Stimulated activated CD4-positive, alpha-beta T cell treated with anti-CD3 and anti-CD28 coated beads, Interleukin-12 subunit alpha, Interleukin-12 subunit beta, amount 100 ng/mL, for 4 hours (primary cell): Measurements from ENCODE around the gene ITGAD.

Experiments used
- DNase-seq: peaks from one replicate; pipeline ENCODE4 v3.0.0-alpha.2; 2020

Gene ITGAD

GRCh38 chr16:31461201-31461920 lies 68.2 kb downstream of the ITGAD start:
- no peak for DNase-seq

DNA sequence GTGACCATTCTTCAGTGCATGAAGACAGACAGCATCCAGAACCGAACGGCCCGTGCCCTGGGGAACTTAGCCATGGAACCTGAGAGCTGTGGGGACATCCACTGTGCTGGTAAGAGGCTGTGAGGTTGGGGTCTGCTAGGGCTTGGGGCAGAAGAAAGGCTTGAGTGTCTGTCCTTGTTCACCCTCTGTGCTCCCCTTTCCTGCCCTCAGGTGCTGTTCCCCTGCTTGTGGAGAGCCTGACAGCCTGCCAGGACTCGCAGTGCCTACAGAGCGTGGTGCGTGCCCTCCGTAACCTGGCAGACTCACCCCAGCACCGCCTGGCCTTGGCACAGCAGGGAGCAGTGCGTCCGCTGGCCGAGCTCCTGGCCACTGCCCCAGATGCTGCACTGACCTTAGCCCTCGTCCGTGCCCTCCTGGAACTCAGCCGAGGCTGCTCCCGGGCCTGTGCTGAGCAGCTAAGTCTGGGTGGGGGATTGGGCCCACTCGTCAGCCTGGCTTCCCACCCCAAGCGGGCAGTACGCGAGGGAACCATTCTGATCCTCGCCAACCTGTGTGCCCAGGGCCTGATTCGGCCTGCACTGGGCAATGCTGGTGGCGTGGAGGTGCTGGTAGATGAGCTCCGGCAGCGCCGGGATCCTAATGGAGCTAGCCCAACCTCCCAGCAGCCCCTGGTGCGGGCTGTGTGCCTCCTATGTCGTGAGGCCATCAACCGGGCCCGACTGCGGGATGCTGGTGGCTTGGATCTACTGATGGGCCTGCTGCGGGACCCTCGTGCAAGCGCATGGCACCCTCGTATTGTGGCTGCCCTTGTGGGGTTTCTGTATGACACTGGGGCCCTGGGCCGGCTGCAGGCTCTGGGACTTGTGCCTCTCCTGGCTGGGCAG lies 69.0 kb downstream of the ITGAD start:
- no peak for DNase-seq

DNA sequence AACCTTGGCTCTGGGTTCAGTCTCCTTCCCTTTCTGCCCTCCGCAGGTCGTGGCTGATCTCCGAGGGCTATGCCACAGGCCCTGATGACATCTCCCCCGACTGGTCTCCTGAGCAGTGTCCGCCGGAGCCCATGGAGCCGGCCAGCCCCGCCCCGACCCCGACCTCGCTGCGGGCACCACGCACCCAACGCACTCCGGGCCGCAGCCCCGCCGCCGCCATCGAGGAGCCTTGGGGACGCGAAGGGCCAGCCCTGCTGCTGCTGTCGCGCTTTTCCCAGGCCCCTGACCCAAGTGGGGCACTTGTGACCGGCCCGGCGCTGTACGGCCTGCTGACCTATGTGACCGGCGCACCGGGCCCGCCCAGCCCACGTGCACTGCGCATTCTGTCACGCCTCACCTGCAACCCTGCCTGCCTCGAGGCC lies 71.2 kb downstream of the ITGAD start:
- no peak for DNase-seq

GRCh38 chr16:31464781-31465260 lies 71.7 kb downstream of the ITGAD start:
- DNase-seq: no peak

DNA sequence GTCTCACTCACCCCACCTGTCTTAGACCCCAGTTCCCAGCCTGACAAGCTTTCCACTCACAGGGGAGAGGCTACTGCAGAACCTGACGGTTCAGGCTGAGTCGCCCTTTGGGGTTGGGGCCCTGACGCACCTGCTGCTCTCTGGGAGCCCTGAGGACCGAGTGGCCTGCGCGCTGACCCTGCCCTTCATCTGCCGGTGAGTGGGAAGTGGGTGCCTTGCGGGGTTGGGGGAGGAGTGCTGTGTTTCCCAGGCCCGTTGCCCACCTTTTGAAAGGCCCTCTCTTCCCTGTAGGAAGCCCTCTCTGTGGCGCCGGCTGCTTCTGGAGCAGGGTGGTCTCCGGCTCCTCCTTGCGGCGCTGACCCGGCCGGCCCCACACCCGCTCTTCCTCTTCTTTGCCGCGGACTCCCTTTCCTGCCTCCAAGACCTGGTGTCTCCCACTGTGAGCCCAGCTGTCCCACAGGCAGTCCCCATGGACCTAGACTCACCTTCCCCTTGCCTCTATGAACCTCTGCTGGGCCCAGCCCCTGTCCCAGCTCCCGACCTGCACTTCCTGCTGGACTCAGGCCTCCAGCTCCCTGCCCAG lies 72.7 kb downstream of the ITGAD start:
- no peak for DNase-seq

- no peak for DNase-seq
Measured at GRCh38 chr16:31466381-31466841, 73.3 kb downstream of the ITGAD start.

GRCh38 chr16:31467151-31467773 lies 74.1 kb downstream of the ITGAD start:
- DNase-seq: no peak

GRCh38 chr16:31467858-31468257 lies 74.7 kb downstream of the ITGAD start:
- no peak for DNase-seq

DNA sequence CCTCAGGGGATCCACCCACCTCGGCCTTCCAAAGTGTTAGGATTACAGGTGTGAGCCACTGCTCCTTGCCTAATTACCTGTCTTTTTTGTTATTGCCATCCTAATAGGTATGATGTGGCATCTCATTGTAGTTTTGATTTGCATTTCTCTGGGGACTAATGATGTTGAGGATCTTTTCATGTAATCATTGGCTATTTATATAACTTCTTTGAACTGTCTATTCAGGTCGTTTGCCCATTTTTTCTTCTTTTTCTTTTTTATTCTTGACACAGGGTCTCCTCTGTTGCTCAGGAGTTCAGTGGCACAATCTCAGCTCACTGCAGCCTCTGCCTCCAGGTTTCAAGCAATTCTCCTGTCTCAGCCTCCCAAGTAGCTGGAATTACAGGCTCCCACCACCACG lies 77.5 kb downstream of the ITGAD start:
- DNase-seq: no peak

- DNase-seq: no peak
Measured at GRCh38 chr16:31471241-31471874, 78.2 kb downstream of the ITGAD start.

DNA sequence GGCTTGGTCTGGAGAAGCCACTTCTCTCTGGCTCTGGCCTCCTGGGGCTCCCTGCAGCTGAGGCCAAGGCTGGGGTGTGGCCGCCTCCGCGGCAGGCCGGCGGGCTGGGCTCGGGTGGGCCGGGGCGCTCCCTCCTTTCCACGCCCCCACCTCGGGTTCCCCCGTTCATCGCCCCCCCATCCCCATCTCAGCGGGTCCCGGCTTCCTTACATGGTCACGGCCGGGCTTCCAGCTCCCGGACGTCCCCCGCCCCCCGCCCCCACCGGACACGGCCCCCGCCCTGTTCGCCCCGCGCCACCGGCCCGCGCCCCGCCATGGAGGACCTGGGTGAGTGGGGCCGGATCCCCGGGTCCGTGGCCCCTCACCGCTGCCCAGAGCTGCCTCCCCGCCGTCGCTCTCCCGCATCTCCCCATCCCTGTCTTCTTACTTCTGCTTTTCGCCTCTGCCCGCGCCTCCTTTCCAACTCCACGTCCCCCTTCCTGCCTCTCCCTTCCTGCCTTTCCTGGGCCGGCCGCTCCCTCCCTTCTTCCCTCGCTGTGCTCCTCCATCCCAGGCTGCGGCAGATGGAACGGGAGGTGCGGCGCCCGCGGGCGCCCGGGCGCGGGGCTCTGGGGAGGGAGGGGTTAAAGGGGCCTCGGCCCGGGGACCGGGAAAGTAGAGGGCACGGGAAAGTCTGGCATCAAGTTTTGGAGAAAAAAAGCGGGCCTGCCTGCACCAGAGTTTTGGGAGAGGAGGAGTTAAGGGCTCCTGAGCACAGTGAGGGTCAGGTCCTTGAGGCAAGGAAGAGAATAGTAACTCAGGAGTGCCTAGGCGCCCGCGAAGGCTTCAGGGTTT lies 79.0 kb downstream of the ITGAD start, which contains the start of gene TGFB1I1:
TGFB1I1 (plus strand) TSS at position 278 of the 834 bp plus-strand sequence; CDS start at position 315, 37 bp downstream.
- DNase-seq: no peak

DNA sequence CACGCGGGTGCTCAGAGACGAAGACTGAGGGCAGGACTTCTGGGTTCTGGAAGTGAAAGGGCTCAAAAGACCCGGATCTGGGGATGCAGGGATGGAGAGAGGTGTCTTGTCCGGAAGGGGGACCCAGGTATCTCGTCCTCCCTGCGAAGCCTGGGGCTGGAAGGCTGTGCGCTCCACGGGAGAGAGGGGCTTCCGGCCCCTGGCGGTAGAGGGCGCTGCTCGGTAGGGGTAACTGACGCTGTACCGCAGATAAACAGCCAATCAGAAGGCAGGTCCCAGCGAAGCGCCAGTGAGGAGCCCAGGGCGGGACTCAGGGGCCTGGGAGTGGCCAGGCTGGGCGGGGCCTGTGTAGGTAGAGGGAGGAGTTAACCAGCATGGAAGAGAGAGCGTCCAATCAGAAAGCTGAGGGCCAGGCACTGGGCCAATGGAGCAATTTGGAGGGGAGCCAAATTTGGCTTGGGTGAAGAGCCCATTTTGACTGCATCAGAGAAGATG lies 79.6 kb downstream of the ITGAD start:
- DNase-seq: no peak

GRCh38 chr16:31473264-31473984 lies 80.3 kb downstream of the ITGAD start:
- DNase-seq: no peak

GRCh38 chr16:31474173-31474714 lies 81.1 kb downstream of the ITGAD start:
- DNase-seq: no peak

- no peak for DNase-seq
Measured at GRCh38 chr16:31474773-31475738, 81.9 kb downstream of the ITGAD start.

- DNase-seq: no peak
Measured at GRCh38 chr16:31475946-31476302, 82.8 kb downstream of the ITGAD start.
